ENCODE measurements around the gene THSD4.

The THSD4 gene

DNA sequence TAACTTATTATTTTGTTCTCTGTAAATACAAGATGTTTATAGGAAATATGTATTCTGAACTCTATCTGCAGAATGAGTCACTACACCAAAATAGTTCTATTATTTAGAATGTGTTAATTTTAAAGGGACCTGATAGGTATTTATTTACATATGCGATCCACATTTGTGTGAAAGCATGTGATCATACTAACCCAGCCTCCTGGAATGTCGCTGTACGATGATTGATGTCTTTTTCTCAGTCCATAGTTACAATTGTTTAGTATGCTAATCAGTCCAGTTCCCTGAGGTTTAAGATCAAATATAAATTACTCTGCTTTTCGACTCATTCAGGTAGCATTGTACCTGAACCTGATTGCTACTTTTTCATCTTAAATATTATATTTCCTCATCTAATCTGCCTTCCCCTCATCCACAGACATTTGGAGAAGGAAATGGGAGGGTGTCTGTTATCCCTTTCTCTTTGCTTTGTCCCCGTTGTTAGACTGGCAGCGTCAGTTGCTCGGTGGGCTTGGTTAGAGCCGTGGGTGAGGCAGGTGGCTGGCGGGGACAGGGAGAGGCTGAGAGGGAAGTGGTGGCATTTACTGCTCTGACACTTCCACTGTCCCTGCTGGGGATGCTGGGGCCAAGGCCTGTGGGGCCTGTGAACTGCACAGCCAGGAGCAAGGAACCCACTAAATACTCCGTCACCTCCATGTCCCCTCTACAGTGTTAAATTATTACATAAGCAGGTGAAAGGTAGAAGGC lies 667.3 kb downstream of the THSD4 start:
- H3K9me3 Mint-ChIP-seq = no peaks in the 10 kb centered on the region
- no peak for DNase-seq (ENCODE audit: low spot score in 2 of 2)
- H3K36me3 Mint-ChIP-seq = no peaks in the 10 kb centered on the region
- no peak overlapping the region for H3K27ac Mint-ChIP-seq
- ATAC-seq (ENCODE audit: low read depth) = no peak
- H3K4me3 Mint-ChIP-seq = no peak overlapping the region
- peaks cover 17% of the 10 kb centered on the region for H3K27me3 Mint-ChIP-seq
- H3K4me1 Mint-ChIP-seq = peaks cover 7% of the 10 kb centered on the region

DNA sequence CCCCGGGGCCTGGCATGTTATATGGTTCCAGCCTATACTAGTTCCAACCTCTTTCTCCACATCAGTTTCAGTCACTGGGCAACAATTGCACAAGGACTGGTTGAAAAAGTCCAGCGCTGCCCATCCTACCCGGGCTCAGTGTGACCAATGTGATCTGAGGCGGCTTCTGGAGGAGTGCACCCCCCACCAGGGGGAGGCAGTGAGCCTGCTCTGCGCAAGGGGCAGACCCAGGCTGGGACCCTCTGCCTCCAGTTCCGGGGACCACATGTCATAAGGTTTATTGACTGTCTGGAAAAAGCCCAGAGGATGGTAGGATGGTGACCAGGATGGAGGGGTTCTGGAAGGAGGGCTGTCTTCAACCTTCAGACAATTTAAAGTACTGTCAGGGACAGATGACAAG lies 669.4 kb downstream of the THSD4 start:
- DNase-seq (ENCODE audit: low spot score in 2 of 2) (no peak), ATAC-seq (ENCODE audit: low read depth) (no peak)
- Mint-ChIP-seq H3K27me3 (peaks cover 19% of the 10 kb centered on the region), H3K4me3 (no peak overlapping the region), H3K27ac (no peak overlapping the region), H3K9me3 (no peaks in the 10 kb centered on the region), H3K4me1 (peaks cover 7% of the 10 kb centered on the region), H3K36me3 (no peaks in the 10 kb centered on the region)

DNA sequence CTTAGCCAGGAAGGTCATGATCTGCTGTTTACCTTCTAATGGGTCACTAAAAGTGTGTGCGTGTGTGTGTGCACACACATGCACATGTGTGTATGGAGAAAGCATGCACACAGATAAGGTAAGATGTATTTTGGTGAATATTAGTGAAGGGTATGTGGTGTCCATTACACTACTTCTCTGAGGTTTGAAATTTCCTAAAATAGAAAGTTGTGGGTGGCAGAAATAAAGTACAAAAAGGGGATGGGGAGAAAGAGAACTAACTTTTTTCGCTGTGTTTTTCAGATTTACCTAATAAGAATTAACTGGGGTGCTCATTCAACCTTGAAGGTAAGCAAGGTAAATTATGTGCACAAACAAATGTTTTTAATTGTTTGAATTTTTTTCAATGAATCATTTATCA lies 670.7 kb downstream of the THSD4 start:
- no peaks in the 10 kb centered on the region for H3K36me3 Mint-ChIP-seq
- no peak overlapping the region for H3K27ac Mint-ChIP-seq
- no peak overlapping the region for H3K4me3 Mint-ChIP-seq
- H3K4me1 Mint-ChIP-seq = peaks cover 3% of the 10 kb centered on the region
- H3K9me3 Mint-ChIP-seq = no peaks in the 10 kb centered on the region
- ATAC-seq (ENCODE audit: low read depth) (no peak), DNase-seq (ENCODE audit: low spot score in 2 of 2) (no peak)
- peaks cover 19% of the 10 kb centered on the region for H3K27me3 Mint-ChIP-seq

DNA sequence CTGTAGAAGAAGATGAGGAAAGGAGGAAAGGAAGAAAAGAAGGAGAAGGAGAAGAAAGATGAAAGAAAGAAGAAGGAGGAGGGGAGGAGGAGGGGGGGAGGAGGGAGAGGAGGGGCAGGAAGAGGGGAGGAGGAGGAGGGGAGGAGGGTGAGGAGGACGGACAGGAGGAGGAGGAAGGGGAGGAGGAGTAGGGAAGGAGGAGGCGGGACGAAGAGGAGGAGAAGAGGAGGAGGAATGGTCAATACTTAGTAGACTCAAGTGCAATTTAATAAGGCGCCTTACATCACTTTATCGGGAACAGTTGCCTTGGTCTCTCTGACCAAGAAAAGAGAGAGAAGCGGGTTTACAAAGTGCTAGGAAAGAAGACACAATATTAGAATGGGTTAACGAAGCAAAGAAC lies 671.4 kb downstream of the THSD4 start:
- Mint-ChIP-seq H3K36me3 (no peaks in the 10 kb centered on the region), H3K4me3 (no peak overlapping the region)

DNA sequence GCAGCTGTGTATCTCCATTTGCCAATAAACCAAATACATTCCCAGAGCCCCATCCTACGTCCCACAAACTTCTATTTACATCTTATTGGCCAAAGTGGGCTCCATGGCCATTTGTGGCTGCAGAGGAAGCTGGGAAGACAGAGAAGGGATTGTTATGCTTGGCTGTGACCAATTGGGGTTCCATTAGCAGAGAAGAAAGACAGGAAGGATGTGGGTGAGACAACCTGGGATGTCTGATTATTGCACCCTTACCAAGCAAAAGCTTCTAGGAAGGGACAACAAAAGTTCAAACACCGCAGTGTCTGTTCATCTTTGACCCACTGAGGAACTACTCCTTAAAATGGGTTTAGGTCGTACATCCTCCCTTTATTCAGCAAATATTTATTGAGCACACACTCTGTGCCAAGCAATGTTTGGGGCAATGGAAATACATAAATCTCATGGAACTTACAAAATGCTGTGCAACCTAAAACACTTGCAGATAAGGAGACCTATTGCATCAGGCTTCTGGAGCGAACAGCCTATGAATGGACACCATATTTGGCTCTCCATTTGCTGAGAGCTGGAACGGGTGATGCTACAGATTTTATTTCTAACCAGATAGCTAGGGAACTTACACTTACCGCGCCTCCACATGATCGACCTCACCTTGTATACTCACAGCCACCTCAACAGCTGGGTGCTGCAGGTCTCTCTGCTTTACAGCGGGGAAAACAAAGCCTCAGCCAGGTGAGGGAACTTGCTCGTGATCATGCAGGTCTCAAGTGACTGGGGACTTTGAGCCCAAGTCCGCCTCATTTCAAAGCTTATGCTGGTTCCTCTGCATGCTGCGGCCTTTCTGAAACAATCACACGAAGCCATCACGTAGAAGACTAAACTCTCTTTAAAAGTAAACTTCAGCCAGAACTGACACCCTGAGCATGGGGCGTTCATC lies 673.6 kb downstream of the THSD4 start:
- peaks cover 11% of the 10 kb centered on the region for H3K27me3 Mint-ChIP-seq
- H3K4me1 Mint-ChIP-seq = no peaks in the 10 kb centered on the region
- no peak overlapping the region for H3K4me3 Mint-ChIP-seq
- no peak overlapping the region for H3K27ac Mint-ChIP-seq
- H3K36me3 Mint-ChIP-seq = no peaks in the 10 kb centered on the region
- ATAC-seq (ENCODE audit: low read depth) = no peak
- DNase-seq (ENCODE audit: low spot score in 2 of 2) = no peak
- no peaks in the 10 kb centered on the region for H3K9me3 Mint-ChIP-seq

More for the DNA sequence above, 671.4 kb downstream of the THSD4 start:
- Mint-ChIP-seq H3K27me3 (peaks cover 14% of the 10 kb centered on the region), H3K4me1 (no peaks in the 10 kb centered on the region), H3K9me3 (no peaks in the 10 kb centered on the region), H3K27ac (no peak overlapping the region)
- ATAC-seq (ENCODE audit: low read depth) = no peak
- DNase-seq (ENCODE audit: low spot score in 2 of 2) = no peak

DNA sequence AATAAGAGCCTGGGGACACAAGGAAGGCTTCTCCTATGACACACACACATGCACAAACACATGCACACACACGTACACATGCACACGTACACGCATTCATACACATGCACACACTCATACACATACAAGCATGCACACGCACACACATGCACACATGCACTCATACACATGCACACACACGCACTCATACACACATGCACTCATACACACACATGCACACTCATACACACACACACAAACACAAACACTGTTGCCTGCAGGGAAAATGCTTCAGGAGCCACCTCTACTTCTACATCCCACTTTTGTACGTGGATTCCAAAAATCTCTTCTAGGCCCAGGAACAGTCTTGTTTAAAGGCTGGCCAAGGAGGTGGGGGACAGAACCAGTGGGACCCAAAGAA lies 674.3 kb downstream of the THSD4 start:
- Mint-ChIP-seq H3K27me3 (peaks cover 11% of the 10 kb centered on the region), H3K4me3 (no peak overlapping the region), H3K27ac (no peak overlapping the region), H3K9me3 (no peaks in the 10 kb centered on the region), H3K36me3 (no peaks in the 10 kb centered on the region), H3K4me1 (no peaks in the 10 kb centered on the region)
- DNase-seq (ENCODE audit: low spot score in 2 of 2) (no peak), ATAC-seq (ENCODE audit: low read depth) (no peak)

DNA sequence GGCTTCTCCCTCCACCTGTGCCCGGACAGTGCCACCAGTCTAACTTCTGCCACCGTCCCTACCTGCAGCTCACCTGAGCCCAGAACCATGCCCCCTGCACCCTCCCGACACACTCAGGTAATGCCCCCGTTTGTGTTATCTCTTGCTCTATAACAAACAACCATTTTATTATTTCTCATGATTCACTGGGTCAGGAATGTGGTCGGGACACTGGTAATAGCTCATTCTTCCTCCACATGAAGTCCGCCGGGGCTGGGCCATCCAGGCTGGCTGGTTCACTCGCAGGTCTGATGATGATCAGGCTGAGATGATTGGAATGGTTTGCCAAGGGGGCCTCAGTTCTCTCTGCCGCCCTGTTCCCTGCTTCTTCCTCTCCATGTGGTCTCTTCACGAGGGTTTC lies 674.8 kb downstream of the THSD4 start:
- H3K9me3 Mint-ChIP-seq = no peaks in the 10 kb centered on the region
- no peak for ATAC-seq (ENCODE audit: low read depth)
- no peaks in the 10 kb centered on the region for H3K4me1 Mint-ChIP-seq
- no peaks in the 10 kb centered on the region for H3K36me3 Mint-ChIP-seq
- no peak for DNase-seq (ENCODE audit: low spot score in 2 of 2)
- no peak overlapping the region for H3K27ac Mint-ChIP-seq
- H3K27me3 Mint-ChIP-seq = peaks cover 11% of the 10 kb centered on the region
- no peak overlapping the region for H3K4me3 Mint-ChIP-seq

DNA sequence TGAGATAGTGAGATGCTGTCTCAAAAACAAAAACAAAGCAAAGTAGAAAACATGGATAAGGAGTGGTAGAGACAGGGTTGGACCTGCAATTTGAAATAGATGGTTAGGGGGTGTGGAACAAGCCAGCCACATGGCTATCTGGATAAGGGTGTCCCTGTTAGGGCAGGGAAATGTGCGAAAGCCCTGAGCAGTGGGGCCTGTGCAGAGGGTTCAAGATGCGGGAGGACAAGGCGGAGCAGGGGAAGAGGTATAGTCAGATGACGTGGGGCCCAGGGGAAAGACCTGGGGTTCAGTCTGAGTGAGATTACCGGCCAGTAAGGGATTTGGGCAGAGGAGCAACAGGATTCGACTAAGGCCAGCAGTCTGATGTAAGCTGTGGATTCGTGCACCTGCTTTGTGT lies 676.7 kb downstream of the THSD4 start:
- DNase-seq (ENCODE audit: low spot score in 2 of 2) (no peak), ATAC-seq (ENCODE audit: low read depth) (no peak)
- Mint-ChIP-seq H3K27me3 (peaks cover 4% of the 10 kb centered on the region), H3K4me1 (no peaks in the 10 kb centered on the region), H3K27ac (no peak overlapping the region), H3K9me3 (no peaks in the 10 kb centered on the region), H3K4me3 (no peak overlapping the region), H3K36me3 (no peaks in the 10 kb centered on the region)

DNA sequence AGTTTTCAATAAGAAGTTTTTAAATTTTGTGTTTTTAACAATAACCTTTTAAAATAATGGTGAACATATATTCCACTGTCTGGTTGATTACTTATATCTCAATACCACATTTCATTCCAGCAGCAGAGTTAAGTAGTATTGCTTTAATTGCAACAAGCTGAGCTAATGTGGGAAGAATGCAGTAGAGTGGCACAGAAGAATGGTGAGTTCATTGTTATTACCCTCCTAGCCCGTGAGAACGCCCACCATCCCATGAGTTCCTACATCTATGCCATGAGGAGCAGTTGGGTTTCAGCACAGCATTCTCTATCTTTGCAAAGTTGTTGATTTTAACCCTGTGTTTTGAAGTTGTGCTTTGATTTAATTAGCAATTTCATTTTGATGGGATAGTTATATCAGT lies 677.2 kb downstream of the THSD4 start:
- no peak overlapping the region for H3K27ac Mint-ChIP-seq
- H3K4me3 Mint-ChIP-seq = no peak overlapping the region
- no peaks in the 10 kb centered on the region for H3K36me3 Mint-ChIP-seq
- H3K27me3 Mint-ChIP-seq = peaks cover 4% of the 10 kb centered on the region
- no peak for DNase-seq (ENCODE audit: low spot score in 2 of 2)
- no peak for ATAC-seq (ENCODE audit: low read depth)
- no peaks in the 10 kb centered on the region for H3K9me3 Mint-ChIP-seq
- H3K4me1 Mint-ChIP-seq = no peaks in the 10 kb centered on the region

DNA sequence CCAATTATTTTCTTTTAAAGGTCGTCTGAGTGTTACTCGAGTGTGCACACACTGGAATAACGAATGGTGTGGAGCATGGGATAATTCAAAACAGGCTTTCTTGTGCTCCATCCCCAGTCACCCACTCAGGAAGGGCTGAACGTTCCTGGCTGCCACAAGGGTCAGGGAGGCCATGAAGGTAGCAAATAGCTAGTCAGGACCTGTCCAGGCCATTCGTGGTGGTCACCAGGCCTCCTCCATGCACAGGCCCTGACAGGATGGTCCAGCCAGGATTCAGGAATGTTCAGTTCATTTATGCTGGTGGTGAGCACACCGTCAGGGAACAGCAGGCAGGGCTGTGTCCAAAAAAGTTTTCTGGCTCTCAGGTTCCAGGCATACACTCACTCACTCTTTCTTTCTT lies 683.4 kb downstream of the THSD4 start:
- Mint-ChIP-seq H3K4me3 (no peak overlapping the region), H3K36me3 (peaks cover 2% of the 10 kb centered on the region), H3K4me1 (no peaks in the 10 kb centered on the region), H3K9me3 (no peaks in the 10 kb centered on the region), H3K27ac (no peak overlapping the region), H3K27me3 (peaks cover 17% of the 10 kb centered on the region)
- ATAC-seq (ENCODE audit: low read depth) (no peak), DNase-seq (ENCODE audit: low spot score in 2 of 2) (no peak)

DNA sequence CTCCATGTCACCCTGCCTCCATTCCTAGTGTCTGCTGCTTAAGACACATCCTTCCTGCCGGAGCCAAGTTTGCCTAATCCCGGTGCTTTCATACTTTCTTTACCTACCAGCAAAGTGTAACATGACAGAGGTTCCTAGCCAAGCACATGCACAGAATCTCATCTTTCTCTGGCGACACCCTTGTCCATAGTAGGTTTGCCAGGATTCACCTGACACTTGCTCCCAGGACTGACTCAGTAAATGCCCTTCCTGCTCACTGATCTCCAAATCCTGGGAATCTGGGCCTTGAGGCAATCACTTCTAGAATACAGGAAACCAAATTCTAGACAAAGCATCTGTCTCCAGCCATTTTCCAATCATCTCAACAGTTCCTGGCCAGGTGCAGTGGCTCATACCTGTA lies 684.9 kb downstream of the THSD4 start:
- Mint-ChIP-seq H3K4me3 (no peak overlapping the region), H3K9me3 (no peaks in the 10 kb centered on the region), H3K4me1 (peaks cover 3% of the 10 kb centered on the region), H3K27me3 (peaks cover 17% of the 10 kb centered on the region), H3K27ac (no peak overlapping the region), H3K36me3 (peaks cover 2% of the 10 kb centered on the region)
- ATAC-seq (ENCODE audit: low read depth) = no peak
- DNase-seq (ENCODE audit: low spot score in 2 of 2) = no peak

DNA sequence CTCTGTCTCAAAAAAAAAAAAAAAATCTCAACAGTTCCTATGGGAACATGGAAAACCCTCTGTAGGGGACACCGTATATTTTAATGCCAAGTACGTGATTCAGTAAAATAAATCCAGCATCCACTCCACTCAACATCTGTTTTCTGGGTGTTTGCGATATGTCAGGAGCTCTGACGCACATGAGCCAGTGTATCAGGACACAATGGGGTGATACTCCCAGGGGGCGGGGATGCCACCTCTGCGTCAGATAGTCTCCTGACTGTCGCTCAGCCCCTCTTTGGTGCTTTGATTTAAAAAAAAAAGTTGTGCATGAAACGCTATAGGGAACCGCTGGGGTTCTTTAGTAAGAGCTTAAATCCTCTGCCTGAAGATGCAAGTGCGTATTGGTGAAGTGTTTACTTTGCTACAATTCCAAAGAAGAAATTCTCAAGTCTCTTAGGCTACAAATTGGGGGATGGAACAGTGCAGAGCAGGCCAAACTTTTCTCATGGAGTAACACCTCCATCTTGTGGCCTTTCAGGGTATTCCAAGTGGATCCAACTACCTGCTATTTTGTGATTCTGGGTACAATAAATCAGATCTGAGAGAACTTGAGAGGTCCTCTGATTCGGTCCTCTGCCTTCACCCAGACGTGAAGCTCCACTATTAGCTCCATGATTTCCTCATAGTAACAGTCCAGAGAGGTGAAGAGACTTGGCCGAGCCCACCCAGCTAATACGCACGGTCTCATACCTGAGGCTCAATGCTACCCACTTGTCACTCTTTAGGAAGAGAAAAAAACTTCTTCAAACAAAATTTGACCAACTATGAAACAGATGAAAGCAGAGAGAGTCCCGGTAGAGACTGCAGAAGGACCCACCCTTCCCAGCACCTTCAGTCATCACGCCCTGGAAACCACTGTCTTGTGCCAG lies 685.8 kb downstream of the THSD4 start:
- ATAC-seq (ENCODE audit: low read depth) (no peak), DNase-seq (ENCODE audit: low spot score in 2 of 2) (no peak)
- peaks cover 3% of the 10 kb centered on the region for H3K4me1 Mint-ChIP-seq
- no peak overlapping the region for H3K4me3 Mint-ChIP-seq
- H3K36me3 Mint-ChIP-seq = peaks cover 2% of the 10 kb centered on the region
- H3K9me3 Mint-ChIP-seq = no peaks in the 10 kb centered on the region
- no peak overlapping the region for H3K27ac Mint-ChIP-seq
- peaks cover 19% of the 10 kb centered on the region for H3K27me3 Mint-ChIP-seq

DNA sequence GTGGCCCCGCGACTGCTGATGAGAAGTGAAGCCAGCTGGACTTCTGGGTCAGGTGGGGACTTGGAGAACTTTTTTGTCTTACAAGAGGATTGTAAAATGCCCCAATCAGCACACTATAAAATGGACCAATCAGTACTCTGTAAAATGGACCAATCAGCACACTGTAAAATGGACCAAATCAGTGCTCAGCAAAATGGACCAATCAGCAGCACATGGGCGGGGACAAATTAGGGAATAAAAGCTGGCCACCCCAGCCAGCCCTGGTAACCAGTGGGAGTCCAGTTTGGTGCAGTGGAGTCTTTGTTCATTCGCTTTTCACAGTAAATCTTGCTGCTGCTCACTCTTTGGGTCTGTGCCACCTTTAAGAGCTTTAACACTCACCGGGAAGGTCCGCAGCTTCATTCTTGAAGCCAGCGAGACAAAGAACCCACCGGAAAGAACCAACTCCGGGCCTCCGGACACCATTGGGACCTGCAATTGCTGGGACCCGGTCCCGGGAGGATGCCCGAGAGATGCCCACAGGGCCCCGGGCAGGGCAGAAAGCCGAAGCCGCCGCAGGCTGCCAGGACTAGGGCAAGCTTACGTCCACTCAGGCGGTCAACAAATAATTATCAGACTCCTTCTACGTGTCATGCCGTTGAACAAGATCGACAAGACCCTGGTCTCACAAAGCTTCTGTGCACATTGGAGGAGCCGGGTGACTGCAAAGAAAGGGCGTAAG lies 686.8 kb downstream of the THSD4 start:
- Mint-ChIP-seq H3K27me3 (peaks cover 19% of the 10 kb centered on the region), H3K27ac (no peak overlapping the region), H3K4me1 (peaks cover 3% of the 10 kb centered on the region), H3K36me3 (peaks cover 2% of the 10 kb centered on the region), H3K9me3 (no peaks in the 10 kb centered on the region), H3K4me3 (no peak overlapping the region)
- DNase-seq (ENCODE audit: low spot score in 2 of 2) (no peak), ATAC-seq (ENCODE audit: low read depth) (no peak)

Data from memory B cell (primary cell).